ENCODE data around the gene GPATCH2. TPM values are rescaled to one million over a fixed set of nuclear protein-coding genes. Genes with fewer than 3 reads are reported as not detected.

GPATCH2 gene
- total and polyA plus RNA-seq, 10 of the 15 experiments (the other 5 are each of a cell fraction or from before 2014, with no cell fraction given), result 3.2 to 12.2 (median 5.4) TPM

- TF ChIP-seq ZBTB4 (CRISPR knock-in tag; IDR thresholded peaks at IDR 0.05) (no peak), MTA2 (IDR thresholded peaks at IDR 0.05; ENCODE audit: low read depth) (peak; percentile 32; the same call in 1 of the 2 replicates), SMAD5 (IDR thresholded peaks at IDR 0.05; ENCODE audit: low read depth) (0 out of 2 replicates have a peak, but pooled peaks have one; percentile 54), EZH2 (IDR thresholded peaks at IDR 0.05; ENCODE audit: borderline replicate concordance, control insufficient read depth, low read depth, low read length) (no peak), ZNF622 (IDR thresholded peaks at IDR 0.05) (no peak), RUNX3 (IDR thresholded peaks at IDR 0.05; ENCODE audit: low read length) (no peak), NFYB (IDR thresholded peaks at IDR 0.05; ENCODE audit: insufficient read depth, low read depth, low read length) (no peak), POLR2A (IDR thresholded peaks at IDR 0.05; ENCODE audit: low read depth, low read length) (peak; percentile 90), KDM1A (IDR thresholded peaks at IDR 0.05; ENCODE audit: borderline replicate concordance) (no peak), EED (IDR thresholded peaks at IDR 0.05; ENCODE audit: low read depth) (no peak), SIX5 (IDR thresholded peaks at IDR 0.05; ENCODE audit: low read depth, low read length, severe bottlenecking) (peak; percentile 62), IKZF2 (IDR thresholded peaks at IDR 0.05) (peak; percentile 16 to 17; a peak in 2 of 4 replicates), BCLAF1 (IDR thresholded peaks at IDR 0.05) (peak; percentile 95), BMI1 (IDR thresholded peaks at IDR 0.05; ENCODE audit: borderline replicate concordance) (peak; percentile 99), WRNIP1 (IDR thresholded peaks at IDR 0.05; ENCODE audit: borderline replicate concordance, low read depth, low read length) (no peak), REST (IDR thresholded peaks at IDR 0.05; ENCODE audit: low read depth, low read length) (no peak)
Measured at GRCh38 chr1:217630711-217631591, at the start of gene GPATCH2, which contains the start of gene SPATA17 (continued).

Measured in GM12878 (cell line).